ENCODE measurements around the gene ICAM2. TPM values are rescaled to one million over a fixed set of nuclear protein-coding genes. Genes with fewer than 3 reads are reported as not detected.
A peak's percentile ranks its signal among the peaks of the same experiment; 100 is the strongest.

The ICAM2 gene
- total RNA-seq, 1 donor from 2014 or later, result not detected

GRCh38 chr17:64057701-64058263 lies 37.3 kb upstream of the ICAM2 start:
- H3K4me3 Mint-ChIP-seq, result peak overlapping the region; percentile 48
- Histone ChIP-seq H3K79me2 (ENCODE audit: low read depth) (no peaks in the 10 kb centered on the region), H3F3A (ENCODE audit: low read depth) (no peaks in the 10 kb centered on the region), H3K27ac (no peak overlapping the region), H3K27me3 (no peaks in the 10 kb centered on the region), H3K4me2 (no peak overlapping the region), H3K9me3 (ENCODE audit: low read depth) (no peaks in the 10 kb centered on the region), H3K4me1 (no peaks in the 10 kb centered on the region), H3K9ac (no peak overlapping the region), H2AFZ (replicated peaks) (no peak overlapping the region), H3K36me3 (no peaks in the 10 kb centered on the region), H4K20me1 (ENCODE audit: low read depth) (no peaks in the 10 kb centered on the region), H3K4me3 (no peak overlapping the region)
- DNase-seq (ENCODE audit: low spot score), result no peak
- H3K27me3 Mint-ChIP-seq (ENCODE audit: insufficient read depth, low read depth), result peaks cover 2% of the 10 kb centered on the region
- TF ChIP-seq EZH2 (IDR thresholded peaks at IDR 0.05), result no peak
- no peak for TF ChIP-seq EZH2phosphoT487 (IDR thresholded peaks at IDR 0.05)
- TF ChIP-seq, protein P1, sequence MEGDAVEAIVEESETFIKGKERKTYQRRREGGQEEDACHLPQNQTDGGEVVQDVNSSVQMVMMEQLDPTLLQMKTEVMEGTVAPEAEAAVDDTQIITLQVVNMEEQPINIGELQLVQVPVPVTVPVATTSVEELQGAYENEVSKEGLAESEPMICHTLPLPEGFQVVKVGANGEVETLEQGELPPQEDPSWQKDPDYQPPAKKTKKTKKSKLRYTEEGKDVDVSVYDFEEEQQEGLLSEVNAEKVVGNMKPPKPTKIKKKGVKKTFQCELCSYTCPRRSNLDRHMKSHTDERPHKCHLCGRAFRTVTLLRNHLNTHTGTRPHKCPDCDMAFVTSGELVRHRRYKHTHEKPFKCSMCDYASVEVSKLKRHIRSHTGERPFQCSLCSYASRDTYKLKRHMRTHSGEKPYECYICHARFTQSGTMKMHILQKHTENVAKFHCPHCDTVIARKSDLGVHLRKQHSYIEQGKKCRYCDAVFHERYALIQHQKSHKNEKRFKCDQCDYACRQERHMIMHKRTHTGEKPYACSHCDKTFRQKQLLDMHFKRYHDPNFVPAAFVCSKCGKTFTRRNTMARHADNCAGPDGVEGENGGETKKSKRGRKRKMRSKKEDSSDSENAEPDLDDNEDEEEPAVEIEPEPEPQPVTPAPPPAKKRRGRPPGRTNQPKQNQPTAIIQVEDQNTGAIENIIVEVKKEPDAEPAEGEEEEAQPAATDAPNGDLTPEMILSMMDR (IDR thresholded peaks at IDR 0.05), result no peak
- no peaks in the 10 kb centered on the region for H3K9me3 Mint-ChIP-seq
- H3K36me3 Mint-ChIP-seq, result peaks cover 9% of the 10 kb centered on the region
- no peaks in the 10 kb centered on the region for H3K4me1 Mint-ChIP-seq
- H3K27ac Mint-ChIP-seq, result no peak overlapping the region

GRCh38 chr17:64056269-64057005 lies 36.0 kb upstream of the ICAM2 start:
- H3K27ac ChIP-seq, result no peak overlapping the region

DNA sequence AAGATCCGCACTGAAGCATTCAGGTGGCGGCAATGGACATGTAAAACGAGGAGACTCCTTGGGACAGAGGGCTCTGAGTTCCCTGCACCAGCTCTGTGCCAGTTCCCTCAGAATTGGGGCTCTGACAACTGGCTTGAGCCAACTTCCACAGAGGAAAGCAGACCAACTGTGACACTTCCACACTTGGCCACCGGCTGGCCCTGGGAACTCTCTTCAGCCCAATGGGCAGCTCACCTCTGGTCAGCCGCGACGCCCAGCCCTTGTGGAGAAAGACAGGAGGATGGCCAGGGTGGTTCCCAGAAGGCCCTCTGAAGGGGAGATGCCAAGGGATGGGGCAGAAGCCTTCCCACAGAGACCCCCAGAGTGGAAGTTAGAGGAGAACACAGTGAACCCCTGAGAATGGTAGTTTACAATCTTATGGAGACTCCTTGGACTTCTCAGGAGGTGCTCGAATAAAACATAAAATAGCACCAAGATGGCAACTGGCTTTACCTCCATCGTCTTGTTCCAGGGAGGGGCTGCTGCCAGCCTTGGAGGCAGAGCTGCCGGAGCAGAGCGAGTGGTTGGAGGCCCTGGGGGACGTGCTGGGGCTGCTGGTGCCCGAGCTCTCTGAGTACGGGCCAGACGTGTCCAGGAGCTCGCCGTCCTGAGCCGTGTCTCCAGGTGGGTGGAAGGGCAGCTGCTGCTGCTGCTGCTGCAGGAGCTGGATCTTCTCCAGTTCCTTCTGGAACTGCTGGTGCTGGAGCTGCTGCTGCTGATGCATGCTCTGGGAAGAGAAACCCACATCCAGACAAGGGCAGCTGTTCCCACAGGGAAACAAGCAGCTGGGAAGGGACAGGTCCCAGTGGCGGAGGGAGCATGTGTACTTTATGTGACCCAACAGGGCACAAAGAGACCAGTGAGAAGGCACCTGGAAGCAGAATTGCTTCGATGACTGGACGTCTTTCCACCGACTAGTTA lies 35.0 kb upstream of the ICAM2 start:
- H3K4me1 Mint-ChIP-seq, result no peaks in the 10 kb centered on the region
- Histone ChIP-seq H3K9me3 (ENCODE audit: low read depth) (no peaks in the 10 kb centered on the region), H2AFZ (replicated peaks) (no peak overlapping the region), H3K4me3 (no peak overlapping the region), H3K27me3 (no peaks in the 10 kb centered on the region), H3F3A (ENCODE audit: low read depth) (no peaks in the 10 kb centered on the region), H3K9ac (no peak overlapping the region), H3K36me3 (no peaks in the 10 kb centered on the region), H3K4me1 (no peaks in the 10 kb centered on the region), H3K4me2 (no peak overlapping the region), H4K20me1 (ENCODE audit: low read depth) (no peaks in the 10 kb centered on the region), H3K27ac (no peak overlapping the region), H3K79me2 (ENCODE audit: low read depth) (no peaks in the 10 kb centered on the region)
- no peak overlapping the region for H3K4me3 Mint-ChIP-seq
- peaks cover 2% of the 10 kb centered on the region for H3K27me3 Mint-ChIP-seq (ENCODE audit: insufficient read depth, low read depth)
- no peak for DNase-seq (ENCODE audit: low spot score)
- TF ChIP-seq, protein P1 (IDR thresholded peaks at IDR 0.05), result no peak
- TF ChIP-seq EZH2 (IDR thresholded peaks at IDR 0.05), result no peak
- TF ChIP-seq EZH2phosphoT487 (IDR thresholded peaks at IDR 0.05), result no peak
- H3K9me3 Mint-ChIP-seq, result no peaks in the 10 kb centered on the region
- peaks cover 9% of the 10 kb centered on the region for H3K36me3 Mint-ChIP-seq
- no peak overlapping the region for H3K27ac Mint-ChIP-seq

More at GRCh38 chr17:64056269-64057005, 36.0 kb upstream of the ICAM2 start:
- Histone ChIP-seq H2AFZ (replicated peaks) (no peak overlapping the region), H3K27me3 (no peaks in the 10 kb centered on the region), H3K4me1 (no peaks in the 10 kb centered on the region), H3K36me3 (no peaks in the 10 kb centered on the region), H3K9ac (no peak overlapping the region), H3K4me2 (no peak overlapping the region), H4K20me1 (ENCODE audit: low read depth) (no peaks in the 10 kb centered on the region), H3K79me2 (ENCODE audit: low read depth) (no peaks in the 10 kb centered on the region), H3F3A (ENCODE audit: low read depth) (no peaks in the 10 kb centered on the region), H3K4me3 (no peak overlapping the region), H3K9me3 (ENCODE audit: low read depth) (no peaks in the 10 kb centered on the region)
- Mint-ChIP-seq H3K9me3 (no peaks in the 10 kb centered on the region), H3K27me3 (ENCODE audit: insufficient read depth, low read depth) (peaks cover 2% of the 10 kb centered on the region), H3K27ac (no peak overlapping the region), H3K4me3 (no peak overlapping the region), H3K4me1 (no peaks in the 10 kb centered on the region), H3K36me3 (peaks cover 9% of the 10 kb centered on the region)
- TF ChIP-seq, protein P1 (IDR thresholded peaks at IDR 0.05), result no peak
- no peak for TF ChIP-seq EZH2 (IDR thresholded peaks at IDR 0.05)
- no peak for DNase-seq (ENCODE audit: low spot score)
